Duodenal mucosa (tissue), 2 donors: Measurements from ENCODE around the gene GSG1L.

Source experiments
- H3K27ac ChIP-seq: one replicate; pipeline ENCODE4 v1.7.0; 2013; ENCODE audit warnings: low read depth, low read length
- H3K27me3 ChIP-seq, 2 donors: one replicate each; pipeline ENCODE4 v1.7.0; 2013; ENCODE audit warnings: low read length in 2 of 2, control low read depth in 1 of 2; ENCODE audit not compliant: insufficient read depth in 2 of 2, control insufficient read depth in 1 of 2
- H3K36me3 ChIP-seq, 2 donors: one replicate each; pipeline ENCODE4 v1.7.0; 2013; ENCODE audit warnings: low read length in 2 of 2, control low read depth in 1 of 2; ENCODE audit not compliant: insufficient read depth in 2 of 2, control insufficient read depth in 1 of 2
- H3K4me1 ChIP-seq, 2 donors: one replicate each; pipeline ENCODE4 v1.7.0; 2013; ENCODE audit warnings: low read length in 2 of 2, control low read depth in 1 of 2; ENCODE audit not compliant: insufficient read depth in 2 of 2, control insufficient read depth in 1 of 2
- H3K4me3 ChIP-seq, 2 donors: one replicate each; pipeline ENCODE4 v1.7.0; 2013; ENCODE audit warnings: low read length in 2 of 2, low read depth in 1 of 2
- H3K9ac ChIP-seq, 2 donors: one replicate each; pipeline ENCODE4 v1.7.0; 2013; ENCODE audit warnings: low read length in 2 of 2, low read depth in 1 of 2
- H3K9me3 ChIP-seq, 2 donors: one replicate each; pipeline ENCODE4 v1.7.0; 2013; ENCODE audit warnings: low read length in 2 of 2, control low read depth in 1 of 2; ENCODE audit not compliant: control insufficient read depth in 1 of 2

The GSG1L gene

DNA sequence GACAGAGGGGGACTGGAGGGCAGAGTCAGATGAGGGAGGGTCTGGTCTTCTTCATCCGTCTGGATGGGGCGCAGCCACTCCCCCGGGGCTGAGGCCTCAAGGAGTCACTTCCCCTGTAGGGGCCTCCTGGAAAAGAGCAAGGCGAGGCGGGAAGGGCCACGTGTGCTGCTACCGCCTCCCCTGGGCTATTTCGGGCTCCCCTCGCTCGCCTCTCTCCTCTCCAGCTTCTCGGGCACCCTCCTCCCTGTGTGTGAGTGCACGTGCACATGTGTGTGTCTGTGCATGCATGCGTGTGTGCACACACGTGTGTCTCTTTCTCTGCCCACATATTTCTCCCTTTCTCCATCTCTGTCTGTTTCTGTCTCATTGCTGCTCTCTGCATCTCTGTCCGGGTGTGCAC is 10.1 kb downstream of the GSG1L start:
- Histone ChIP-seq H3K36me3 (no peaks in the 10 kb centered on the region), H3K27ac (no peak overlapping the region), H3K4me1 (no peaks in the 10 kb centered on the region), H3K9ac (no peak overlapping the region), H3K9me3 (no peaks in the 10 kb centered on the region), H3K27me3 (peaks cover 0 to under 1% of the 10 kb centered on the region in 2 donors), H3K4me3 (no peak overlapping the region)

DNA sequence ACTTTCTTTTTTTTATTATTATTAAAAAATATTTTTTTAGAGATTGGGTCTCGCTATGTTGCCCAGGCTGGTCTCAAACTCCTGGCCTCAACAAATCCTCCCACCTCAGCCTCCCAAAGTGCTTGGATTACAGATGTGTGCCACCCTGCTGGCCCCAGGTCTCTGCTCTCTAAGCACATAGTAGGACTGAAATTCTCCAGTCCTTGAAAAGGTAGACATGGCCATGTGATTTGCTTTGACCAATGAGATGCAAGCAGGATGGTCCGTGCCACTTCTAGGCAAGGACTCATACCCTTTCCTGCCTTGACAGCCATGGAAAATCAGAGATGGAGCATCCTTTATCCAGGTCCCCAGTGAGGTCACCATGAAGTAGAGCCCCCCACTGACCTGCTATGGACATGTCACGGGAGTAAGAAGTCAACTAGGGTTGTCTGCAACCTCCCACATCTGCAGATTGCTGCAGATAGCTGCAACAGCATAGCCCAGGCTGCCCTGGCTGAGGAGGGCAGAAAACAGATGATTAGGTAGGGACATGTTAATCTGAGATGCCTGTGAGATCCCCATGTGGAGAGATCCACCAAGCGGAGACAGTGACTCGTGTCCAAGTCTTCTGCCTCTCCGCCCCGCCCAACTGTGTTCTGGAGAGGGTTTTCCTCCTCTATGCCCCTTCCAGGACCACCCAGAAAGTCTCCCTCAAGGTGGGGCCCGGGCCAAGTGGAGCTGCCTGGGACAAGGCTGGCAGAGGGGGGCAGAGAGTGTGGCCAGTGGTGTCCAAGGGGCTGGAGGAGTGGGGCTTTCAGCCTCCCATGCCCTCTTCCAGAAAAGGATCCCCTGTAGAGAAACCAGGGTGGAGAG is 11.0 kb downstream of the GSG1L start:
- Histone ChIP-seq H3K27me3 (no peaks in the 10 kb centered on the region), H3K9ac (no peak overlapping the region), H3K36me3 (no peaks in the 10 kb centered on the region), H3K4me3 (no peak overlapping the region), H3K27ac (no peak overlapping the region), H3K9me3 (no peaks in the 10 kb centered on the region), H3K4me1 (no peaks in the 10 kb centered on the region)

DNA sequence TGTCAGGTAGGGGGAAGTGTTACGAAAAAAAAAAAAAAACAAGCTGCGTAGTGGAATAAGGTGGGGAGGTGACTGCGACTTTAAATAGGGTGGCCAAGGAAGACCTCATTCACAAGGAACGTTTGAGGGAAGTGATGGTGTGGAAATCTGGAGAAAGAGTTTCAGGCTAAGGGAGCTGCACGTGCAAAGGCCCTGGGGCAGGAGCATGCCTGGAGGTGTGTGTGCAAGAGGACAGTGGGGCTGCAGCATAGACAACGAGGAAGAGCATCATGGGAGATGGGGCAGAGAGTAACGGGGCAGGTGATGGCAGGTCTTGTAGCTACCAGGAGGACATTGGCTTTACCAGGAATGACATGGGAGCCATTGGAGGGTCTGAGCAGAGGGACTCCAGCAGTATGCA is 12.0 kb downstream of the GSG1L start:
- Histone ChIP-seq H3K27me3 (no peaks in the 10 kb centered on the region), H3K4me3 (no peak overlapping the region), H3K27ac (no peak overlapping the region), H3K9ac (no peak overlapping the region), H3K36me3 (no peaks in the 10 kb centered on the region), H3K4me1 (no peaks in the 10 kb centered on the region), H3K9me3 (no peaks in the 10 kb centered on the region)

DNA sequence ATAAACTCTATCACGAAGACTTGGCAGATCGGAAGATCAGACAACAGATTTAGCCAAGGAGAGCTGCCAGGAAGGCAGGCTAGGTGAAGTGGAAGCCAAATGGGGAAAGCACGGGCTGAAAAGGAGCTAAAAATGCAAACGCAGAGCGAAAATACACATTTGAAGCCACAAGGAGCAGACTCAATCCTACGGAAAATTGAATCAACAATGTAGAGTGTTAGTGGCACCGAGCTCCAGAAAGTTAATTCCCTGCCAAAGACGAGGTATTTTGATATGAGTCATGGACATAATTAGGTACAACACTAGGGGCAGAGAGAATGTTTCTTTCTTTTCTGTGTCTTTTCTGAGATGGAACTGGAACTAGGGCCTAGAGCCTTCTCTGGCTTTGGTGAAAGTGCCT is 20.7 kb downstream of the GSG1L start:
- no peak overlapping the region for H3K27ac ChIP-seq
- H3K4me3 ChIP-seq, result no peak overlapping the region
- H3K4me1 ChIP-seq, result no peaks in the 10 kb centered on the region
- H3K36me3 ChIP-seq, result no peaks in the 10 kb centered on the region
- peaks cover 0 to 5% of the 10 kb centered on the region in 2 donors for H3K27me3 ChIP-seq
- no peaks in the 10 kb centered on the region for H3K9me3 ChIP-seq
- H3K9ac ChIP-seq, result no peak overlapping the region

DNA sequence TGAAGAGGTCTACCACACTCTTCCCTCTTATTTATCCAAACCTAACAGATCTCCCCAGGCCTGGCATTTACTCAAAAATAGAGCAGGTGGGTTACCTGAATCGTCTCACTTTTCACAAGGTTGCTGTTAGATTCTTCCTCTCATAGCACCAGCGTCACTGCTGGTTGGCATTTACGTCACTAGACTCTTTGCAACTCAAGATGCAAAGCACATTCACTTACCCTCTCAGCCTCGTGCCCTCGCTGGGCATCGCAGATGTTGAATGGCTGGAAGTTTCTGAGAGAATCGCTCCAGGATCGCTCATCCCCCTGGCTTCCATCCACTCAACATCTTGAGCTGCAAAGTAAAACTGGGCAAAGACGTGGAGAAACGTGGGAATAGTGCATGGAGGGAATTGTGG is 21.9 kb downstream of the GSG1L start:
- H3K4me3 ChIP-seq, result no peak overlapping the region
- no peaks in the 10 kb centered on the region for H3K36me3 ChIP-seq
- no peaks in the 10 kb centered on the region for H3K9me3 ChIP-seq
- H3K27me3 ChIP-seq, result peaks cover 0 to 5% of the 10 kb centered on the region in 2 donors
- no peak overlapping the region for H3K9ac ChIP-seq
- H3K4me1 ChIP-seq, result no peaks in the 10 kb centered on the region
- no peak overlapping the region for H3K27ac ChIP-seq

DNA sequence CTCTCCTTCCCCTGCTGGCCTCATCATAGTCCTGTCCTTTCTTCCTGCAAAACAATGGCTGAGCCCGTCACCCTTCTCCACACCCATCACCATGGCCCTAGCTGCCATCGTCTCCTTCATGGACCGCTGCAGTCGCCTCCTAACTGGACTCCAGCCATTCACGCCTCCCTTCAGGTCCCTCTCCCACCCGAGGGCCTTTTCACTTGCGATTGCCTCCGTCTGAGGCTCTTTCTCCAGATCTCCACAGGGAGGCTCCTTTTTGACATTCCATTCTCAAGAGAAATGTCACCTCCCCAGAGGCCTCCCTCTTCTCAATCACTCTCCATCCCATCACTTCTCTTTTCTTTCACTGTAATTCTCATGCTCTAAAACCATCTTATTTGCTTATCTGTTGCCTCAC is 23.5 kb downstream of the GSG1L start:
- Histone ChIP-seq H3K4me1 (no peaks in the 10 kb centered on the region), H3K36me3 (no peaks in the 10 kb centered on the region), H3K9me3 (no peaks in the 10 kb centered on the region), H3K27me3 (peaks cover 0 to 5% of the 10 kb centered on the region in 2 donors), H3K4me3 (no peak overlapping the region), H3K9ac (no peak overlapping the region), H3K27ac (no peak overlapping the region)

DNA sequence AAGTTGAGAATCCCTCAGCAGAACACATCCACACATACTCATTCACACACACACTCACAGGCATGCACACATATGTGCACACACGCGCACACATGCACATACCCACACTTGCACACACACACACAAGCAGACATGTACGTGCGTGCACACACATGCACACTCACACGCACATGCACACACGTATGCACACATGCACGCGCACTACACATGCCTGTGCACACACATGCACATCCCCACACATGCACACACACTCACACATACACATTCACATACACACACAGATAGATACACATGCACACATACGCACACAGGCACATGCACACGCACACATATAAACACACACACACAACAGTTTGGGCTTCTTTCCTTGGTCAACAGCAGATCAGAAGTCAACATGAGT is 24.0 kb downstream of the GSG1L start:
- Histone ChIP-seq H3K4me1 (no peaks in the 10 kb centered on the region), H3K9me3 (no peaks in the 10 kb centered on the region), H3K27me3 (peaks cover 0 to 5% of the 10 kb centered on the region in 2 donors), H3K9ac (no peak overlapping the region), H3K27ac (no peak overlapping the region), H3K36me3 (no peaks in the 10 kb centered on the region), H3K4me3 (no peak overlapping the region)

DNA sequence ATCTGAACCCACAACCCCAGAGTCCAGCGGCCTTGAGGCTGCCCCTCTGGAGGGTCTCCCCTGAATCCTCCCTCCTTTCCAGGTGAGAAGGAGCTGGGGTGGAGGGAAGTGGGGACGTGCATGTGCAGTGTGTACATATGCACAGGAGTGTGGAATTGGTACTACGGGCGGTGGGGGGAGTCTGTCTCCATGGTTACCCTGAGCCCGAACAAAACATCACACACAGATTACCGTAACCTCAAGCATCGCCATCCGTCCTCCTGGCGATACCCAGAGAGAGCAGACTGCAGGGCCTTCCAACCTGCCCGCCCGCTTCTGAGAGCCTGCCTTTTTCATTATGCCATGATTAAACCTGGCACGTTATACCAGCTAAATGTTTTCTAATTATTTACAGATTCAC is 25.1 kb downstream of the GSG1L start:
- no peak overlapping the region for H3K9ac ChIP-seq
- no peaks in the 10 kb centered on the region for H3K9me3 ChIP-seq
- peaks cover 0 to 5% of the 10 kb centered on the region in 2 donors for H3K27me3 ChIP-seq
- H3K36me3 ChIP-seq, result no peaks in the 10 kb centered on the region
- H3K27ac ChIP-seq, result no peak overlapping the region
- H3K4me3 ChIP-seq, result no peak overlapping the region
- no peaks in the 10 kb centered on the region for H3K4me1 ChIP-seq

DNA sequence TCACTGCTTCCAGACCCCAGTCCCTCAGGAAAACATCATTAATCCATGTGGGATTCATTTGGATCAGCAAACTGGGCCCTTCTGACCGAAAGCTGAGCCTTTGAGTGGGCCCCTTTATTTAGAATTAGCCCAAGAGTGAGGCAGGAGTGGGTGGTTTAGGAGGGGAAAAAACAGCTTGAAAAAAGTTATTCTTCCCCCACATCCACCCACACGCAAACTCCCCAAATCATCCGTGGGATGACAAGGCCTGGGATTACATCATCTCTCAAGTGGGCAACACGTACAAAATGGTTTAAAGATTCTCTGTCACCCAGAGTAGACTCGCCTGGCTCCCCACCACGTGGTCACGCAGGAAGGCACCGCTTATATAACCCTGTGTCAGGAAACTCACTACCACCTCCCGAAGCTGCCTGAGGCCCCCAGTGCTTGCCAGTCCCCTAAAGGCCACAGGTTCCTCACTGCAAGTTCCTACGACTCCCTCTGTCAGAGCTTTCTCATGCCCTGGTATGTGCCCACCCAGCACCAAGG is 27.6 kb downstream of the GSG1L start:
- Histone ChIP-seq H3K4me1 (no peaks in the 10 kb centered on the region), H3K9ac (no peak overlapping the region), H3K36me3 (no peaks in the 10 kb centered on the region), H3K27me3 (peaks cover 0 to 5% of the 10 kb centered on the region in 2 donors), H3K27ac (no peak overlapping the region), H3K4me3 (no peak overlapping the region), H3K9me3 (no peaks in the 10 kb centered on the region)

DNA sequence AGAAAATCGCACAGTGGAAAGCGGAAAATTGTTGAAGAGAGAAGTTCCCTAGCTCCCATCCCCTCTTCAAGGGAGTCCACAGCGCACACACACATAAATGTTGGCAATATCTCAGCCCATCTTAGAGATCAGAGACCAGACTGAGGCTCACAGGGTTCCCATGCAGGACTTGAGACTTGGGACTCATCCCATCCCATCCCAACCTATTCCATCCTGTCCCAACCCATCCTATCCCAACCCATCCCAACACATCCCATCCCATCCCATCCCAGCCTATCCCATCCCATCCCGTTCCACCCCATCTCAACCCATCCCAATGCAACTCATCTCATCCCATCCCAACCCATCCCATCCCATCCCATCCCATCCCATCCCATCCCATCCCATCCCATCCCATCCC is 29.6 kb downstream of the GSG1L start:
- H3K9ac ChIP-seq, result no peak overlapping the region
- H3K36me3 ChIP-seq, result no peaks in the 10 kb centered on the region
- H3K9me3 ChIP-seq, result no peaks in the 10 kb centered on the region
- no peaks in the 10 kb centered on the region for H3K4me1 ChIP-seq
- H3K27ac ChIP-seq, result no peak overlapping the region
- no peak overlapping the region for H3K4me3 ChIP-seq
- no peaks in the 10 kb centered on the region for H3K27me3 ChIP-seq
